Measurements from ENCODE around the gene SOBP.

Gene SOBP

GRCh38 chr6:107600936-107601335 is 111.0 kb downstream of the SOBP start:
- in situ Hi-C loops (cut with MboI; ENCODE audit: low sequenced_read_pairs) = no loop called here
- H3K9me3 ChIP-seq = no peaks in the 10 kb centered on the region
- H3K27me3 ChIP-seq (ENCODE audit: low read depth) = no peaks in the 10 kb centered on the region
- H3K4me3 ChIP-seq = no peak overlapping the region
- DNase-seq (ENCODE audit: low spot score in 2 of 2) = peak; percentile 80 to 89
- peaks cover 43% of the 10 kb centered on the region for H3K4me1 ChIP-seq
- no peaks in the 10 kb centered on the region for H3K36me3 ChIP-seq (replicated peaks)

DNA sequence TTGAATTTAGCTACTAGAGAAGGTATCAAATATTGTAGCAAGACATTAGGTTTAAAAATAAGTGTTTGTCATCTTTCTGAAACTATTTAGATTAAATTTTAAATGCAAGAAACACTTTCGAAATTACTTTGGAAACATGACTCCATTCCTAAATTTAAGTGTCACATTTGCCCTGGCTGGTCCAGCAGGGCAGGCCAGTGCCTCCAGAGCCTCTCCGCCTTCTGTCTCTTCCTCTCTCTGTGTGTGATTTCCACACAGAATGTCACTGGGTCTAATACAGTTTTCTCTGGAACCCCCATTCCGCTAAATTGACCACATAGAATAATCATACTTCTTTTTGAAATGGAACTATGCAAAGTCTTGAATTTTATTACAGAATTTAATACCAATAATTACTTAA is 111.5 kb downstream of the SOBP start:
- Histone ChIP-seq H3K36me3 (replicated peaks) (no peaks in the 10 kb centered on the region; the same call in 1 of the 2 replicates), H3K4me1 (peaks cover 43% of the 10 kb centered on the region), H3K27me3 (ENCODE audit: low read depth) (no peaks in the 10 kb centered on the region), H3K9me3 (no peaks in the 10 kb centered on the region), H3K4me3 (no peak overlapping the region)
- DNase-seq (ENCODE audit: low spot score in 2 of 2) = no peak
- in situ Hi-C loops (cut with MboI; ENCODE audit: low sequenced_read_pairs) = no loop called here

- Histone ChIP-seq H3K4me1 (peaks cover 43% of the 10 kb centered on the region), H3K9me3 (no peaks in the 10 kb centered on the region), H3K36me3 (replicated peaks) (peaks cover 3% of the 10 kb centered on the region; the same call in 1 of the 2 replicates), H3K27me3 (ENCODE audit: low read depth) (no peaks in the 10 kb centered on the region), H3K4me3 (no peak overlapping the region)
- peak in 1 of 2 experiments; percentile 17 for DNase-seq (ENCODE audit: low spot score in 2 of 2)
- in situ Hi-C loops (cut with MboI; ENCODE audit: low sequenced_read_pairs) = no loop called here
Measured at GRCh38 chr6:107602321-107603005, 112.5 kb downstream of the SOBP start.

GRCh38 chr6:107603006-107603370 is 113.1 kb downstream of the SOBP start:
- peak in 1 of 2 experiments; percentile 48 for DNase-seq (ENCODE audit: low spot score in 2 of 2)
- peaks cover 43% of the 10 kb centered on the region for H3K4me1 ChIP-seq
- in situ Hi-C loops (cut with MboI; ENCODE audit: low sequenced_read_pairs) = no loop called here

GRCh38 chr6:107604549-107604948 is 114.6 kb downstream of the SOBP start:
- Histone ChIP-seq H3K4me1 (peaks cover 34% of the 10 kb centered on the region), H3K4me3 (no peak overlapping the region), H3K36me3 (replicated peaks) (peaks cover 6% of the 10 kb centered on the region; the same call in 1 of the 2 replicates), H3K9me3 (no peaks in the 10 kb centered on the region), H3K27me3 (ENCODE audit: low read depth) (no peaks in the 10 kb centered on the region)
- in situ Hi-C loops (cut with MboI; ENCODE audit: low sequenced_read_pairs) = no loop called here
- DNase-seq (ENCODE audit: low spot score in 2 of 2) = no peak

More at GRCh38 chr6:107603006-107603370, 113.1 kb downstream of the SOBP start:
- Histone ChIP-seq H3K9me3 (no peaks in the 10 kb centered on the region), H3K36me3 (replicated peaks) (peaks cover 4% of the 10 kb centered on the region; the same call in 1 of the 2 replicates), H3K27me3 (ENCODE audit: low read depth) (no peaks in the 10 kb centered on the region), H3K4me3 (no peak overlapping the region)

DNA sequence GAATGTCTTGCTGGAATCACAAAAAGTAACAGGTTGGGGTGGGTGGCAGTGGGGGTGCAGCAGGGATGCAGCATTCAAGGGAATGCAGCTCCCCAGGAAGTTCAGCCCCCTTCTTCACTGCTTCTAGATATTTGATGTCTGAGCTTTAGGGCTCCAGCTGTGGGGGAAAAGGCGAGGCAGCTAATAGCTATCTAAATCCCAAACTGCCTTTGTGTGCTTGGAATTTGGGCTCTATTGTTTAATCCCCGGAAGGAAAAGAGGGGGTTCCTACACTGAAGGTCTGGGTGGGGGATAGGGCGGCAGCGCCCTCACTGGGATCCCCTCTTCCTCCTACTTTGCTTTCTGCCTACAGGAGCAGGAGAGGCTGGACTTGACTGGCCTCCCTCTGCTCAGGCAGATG is 116.5 kb downstream of the SOBP start:
- in situ Hi-C loops (cut with MboI; ENCODE audit: low sequenced_read_pairs) = no loop called here
- no peak for DNase-seq (ENCODE audit: low spot score in 2 of 2)
- Histone ChIP-seq H3K36me3 (replicated peaks) (peaks cover 6% of the 10 kb centered on the region; the same call in 1 of the 2 replicates), H3K4me1 (peaks cover 18% of the 10 kb centered on the region), H3K9me3 (no peaks in the 10 kb centered on the region), H3K27me3 (ENCODE audit: low read depth) (no peaks in the 10 kb centered on the region), H3K4me3 (no peak overlapping the region)

DNA sequence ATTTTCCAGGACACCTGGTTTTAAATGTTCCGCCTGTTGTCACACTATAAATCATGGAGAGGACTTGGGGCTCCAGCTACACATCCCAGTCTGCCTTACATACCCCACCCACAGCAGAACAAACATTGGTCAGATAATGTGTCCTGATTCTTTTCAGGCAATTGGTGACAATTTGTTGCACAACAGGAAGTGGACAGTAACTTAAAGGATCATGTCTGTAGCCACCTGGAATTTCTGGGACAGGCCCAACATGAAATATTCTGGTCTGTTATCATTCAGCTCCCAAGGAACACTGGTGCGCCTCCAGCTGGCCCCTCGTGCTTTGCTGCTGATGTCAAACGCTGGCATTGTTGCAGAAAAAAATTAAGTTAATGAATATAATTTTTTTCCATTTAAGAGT is 117.2 kb downstream of the SOBP start:
- Histone ChIP-seq H3K27me3 (ENCODE audit: low read depth) (no peaks in the 10 kb centered on the region), H3K36me3 (replicated peaks) (peaks cover 6% of the 10 kb centered on the region; the same call in 1 of the 2 replicates), H3K9me3 (no peaks in the 10 kb centered on the region), H3K4me1 (peaks cover 11% of the 10 kb centered on the region), H3K4me3 (no peak overlapping the region)
- in situ Hi-C loops (cut with MboI; ENCODE audit: low sequenced_read_pairs) = no loop called here
- DNase-seq (ENCODE audit: low spot score in 2 of 2) = no peak

GRCh38 chr6:107611094-107611810 is 121.3 kb downstream of the SOBP start:
- in situ Hi-C loops (cut with MboI; ENCODE audit: low sequenced_read_pairs) = no loop called here
- no peaks in the 10 kb centered on the region for H3K4me1 ChIP-seq
- H3K4me3 ChIP-seq = no peak overlapping the region

GRCh38 chr6:107612762-107613415 is 123.0 kb downstream of the SOBP start:
- in situ Hi-C loops (cut with MboI; ENCODE audit: low sequenced_read_pairs) = no loop called here
- Histone ChIP-seq H3K36me3 (replicated peaks) (peaks cover 2% of the 10 kb centered on the region; the same call in 1 of the 2 replicates), H3K4me3 (no peak overlapping the region), H3K9me3 (no peaks in the 10 kb centered on the region), H3K27me3 (ENCODE audit: low read depth) (no peaks in the 10 kb centered on the region), H3K4me1 (no peaks in the 10 kb centered on the region)
- DNase-seq (ENCODE audit: low spot score in 2 of 2) = no peak

More at GRCh38 chr6:107611094-107611810, 121.3 kb downstream of the SOBP start:
- H3K36me3 ChIP-seq (replicated peaks) = peaks cover 6% of the 10 kb centered on the region; the same call in 1 of the 2 replicates
- no peaks in the 10 kb centered on the region for H3K27me3 ChIP-seq (ENCODE audit: low read depth)
- H3K9me3 ChIP-seq = no peaks in the 10 kb centered on the region
- no peak for DNase-seq (ENCODE audit: low spot score in 2 of 2)

- in situ Hi-C loops (cut with MboI; ENCODE audit: low sequenced_read_pairs) = no loop called here
- Histone ChIP-seq H3K4me3 (no peak overlapping the region), H3K4me1 (no peaks in the 10 kb centered on the region)
Measured at GRCh38 chr6:107613651-107614379, 123.9 kb downstream of the SOBP start.

GRCh38 chr6:107614828-107615227 is 124.9 kb downstream of the SOBP start:
- no peaks in the 10 kb centered on the region for H3K4me1 ChIP-seq
- in situ Hi-C loops (cut with MboI; ENCODE audit: low sequenced_read_pairs) = no loop called here
- no peaks in the 10 kb centered on the region for H3K36me3 ChIP-seq (replicated peaks)
- no peaks in the 10 kb centered on the region for H3K27me3 ChIP-seq (ENCODE audit: low read depth)
- no peaks in the 10 kb centered on the region for H3K9me3 ChIP-seq
- DNase-seq (ENCODE audit: low spot score in 2 of 2) = no peak
- no peak overlapping the region for H3K4me3 ChIP-seq

More at GRCh38 chr6:107613651-107614379, 123.9 kb downstream of the SOBP start:
- H3K9me3 ChIP-seq = no peaks in the 10 kb centered on the region
- H3K36me3 ChIP-seq (replicated peaks) = no peaks in the 10 kb centered on the region
- no peaks in the 10 kb centered on the region for H3K27me3 ChIP-seq (ENCODE audit: low read depth)
- DNase-seq (ENCODE audit: low spot score in 2 of 2) = no peak

DNA sequence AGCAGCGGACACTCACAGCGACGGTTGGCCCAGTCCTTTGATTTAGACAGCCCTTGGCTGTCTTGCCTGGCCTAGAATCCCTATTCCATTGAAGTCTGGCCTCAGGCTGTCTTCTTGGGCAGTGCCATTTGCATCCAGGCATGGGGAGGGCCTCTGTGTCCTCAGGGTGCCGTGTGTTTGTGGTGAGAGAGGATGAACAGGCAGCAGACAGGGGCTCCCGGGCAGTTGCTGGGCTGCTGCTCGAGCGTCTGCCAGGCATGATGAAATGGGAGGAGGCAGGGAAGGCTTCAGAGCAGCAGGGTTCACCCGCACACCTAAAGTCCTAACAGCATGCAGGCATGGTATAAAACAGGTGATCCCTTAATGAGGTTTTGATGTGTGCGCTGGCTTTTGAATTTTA is 126.9 kb downstream of the SOBP start:
- H3K36me3 ChIP-seq (replicated peaks) = no peaks in the 10 kb centered on the region
- no peaks in the 10 kb centered on the region for H3K27me3 ChIP-seq (ENCODE audit: low read depth)
- H3K4me1 ChIP-seq = no peaks in the 10 kb centered on the region
- H3K9me3 ChIP-seq = no peaks in the 10 kb centered on the region
- in situ Hi-C loops (cut with MboI; ENCODE audit: low sequenced_read_pairs) = no loop called here
- H3K4me3 ChIP-seq = no peak overlapping the region
- no peak for DNase-seq (ENCODE audit: low spot score in 2 of 2)

- no peak for DNase-seq (ENCODE audit: low spot score in 2 of 2)
- Histone ChIP-seq H3K4me3 (no peak overlapping the region), H3K36me3 (replicated peaks) (no peaks in the 10 kb centered on the region), H3K4me1 (no peaks in the 10 kb centered on the region), H3K27me3 (ENCODE audit: low read depth) (no peaks in the 10 kb centered on the region), H3K9me3 (no peaks in the 10 kb centered on the region)
- in situ Hi-C loops (cut with MboI; ENCODE audit: low sequenced_read_pairs) = no loop called here
Measured at GRCh38 chr6:107617341-107617932, 127.5 kb downstream of the SOBP start.

Data from HAP-1 (cell line).